Esophagus muscularis mucosa (tissue), 4 donors: ENCODE data around the gene MRM1. TPM values are rescaled to one million over a fixed set of nuclear protein-coding genes. Genes with fewer than 3 reads are reported as not detected.
A peak's percentile ranks its signal among the peaks of the same experiment; 100 is the strongest.

Experiments
- DNase-seq: peaks from one replicate; pipeline ENCODE4 v3.0.0-alpha.2; 2017; ENCODE audit errors: extremely low spot score
- H3K27ac ChIP-seq, 4 donors: fragments of 200-600 bp; sonication (generic); replicated peaks in 1 of 4; 1 replicate in 3 of 4; 2 replicates in 1 of 4; pipeline ENCODE4 v1.5.1; 2016 to 2019; ENCODE audit warnings: mild to moderate bottlenecking in 1 of 4
- H3K27me3 ChIP-seq, 4 donors: fragments of 200-600 bp; sonication (generic); one replicate each; pipeline versions ENCODE4 v1.5.1 to v1.6.0; 2016 to 2019
- H3K36me3 ChIP-seq, 4 donors: fragments of 200-600 bp; sonication (generic); one replicate each; pipeline ENCODE4 v1.5.1; 2016 to 2019
- H3K4me1 ChIP-seq, 4 donors: fragments of 200-600 bp; sonication (generic); one replicate each; pipeline ENCODE4 v1.5.1; 2016 to 2019
- H3K4me3 ChIP-seq, 4 donors: fragments of 200-600 bp; sonication (generic); 1 replicate in 2 of 4; 2 replicates in 2 of 4; pipeline ENCODE4 v1.5.1; 2016 to 2019; ENCODE audit warnings: mild to moderate bottlenecking in 4 of 4, moderate library complexity in 1 of 4
- H3K9me3 ChIP-seq, 4 donors: fragments of 200-600 bp; sonication (generic); 1 replicate in 3 of 4; 2 replicates in 1 of 4; pipeline ENCODE4 v1.5.1; 2016 to 2019
- EP300 ChIP-seq: sonication (generic); formaldehyde crosslinking; IDR thresholded peaks from one replicate; pipeline ENCODE4 v1.6.1; 2017; ENCODE audit warnings: antibody characterized with exemption
- POLR2A ChIP-seq: fragments of 450-650 bp; IDR thresholded peaks from one replicate; pipeline ENCODE4 v1.6.1; 2017; ENCODE audit warnings: antibody characterized with exemption, moderate library complexity, mild to moderate bottlenecking, low read depth
- POLR2AphosphoS5 ChIP-seq, 2 donors: sonication (generic); formaldehyde crosslinking; IDR thresholded peaks; one replicate each; pipeline ENCODE4 v1.6.1; 2017; ENCODE audit warnings: antibody characterized with exemption in 2 of 2
- WGBS: methylation state at CpG from one replicate; pipeline ENCODE4 v1.1.5; 2018; 5-methylcytosine and 5-hydroxymethylcytosine counted together
- intact Hi-C: fragments of 100-400 bp; cut with DNase I; formaldehyde crosslinking; loops from one replicate; pipeline ENCODE4 v1.15.1; 2023
- total RNA-seq, 4 donors: library from RNA; depleted of rRNA; stranded (reverse); fragments of >200 nt; gene quantifications; one replicate each; pipeline versions ENCODE4 v1.1.0 to v1.2.1, GENCODE V29; 2016
- TF ChIP-seq, protein P1 (sequence below), 3 experiments: fragments of 200-600 bp in 2 of 3; fragments of 450-650 bp in 1 of 3; sonication (generic) in 2 of 3; IDR thresholded peaks; one replicate each; pipeline ENCODE4 v1.5.1; 2017 to 2019; ENCODE audit warnings: antibody characterized with exemption in 3 of 3, mild to moderate bottlenecking in 2 of 3, moderate library complexity in 1 of 3

The MRM1 gene
- 10 to 100 TPM in 1 of 4 donors, 1 to 10 TPM in 3; 6.2 to 10.8 (median 8.5) TPM for total RNA-seq

- Histone ChIP-seq H3K4me3 (peak within 1 kb of the TSS; percentile 71 to 95 (median 81)), H3K36me3 (peaks cover 0 to 3% (median 0%) of the 10 kb centered on the region in 4 donors), H3K9me3 (no peaks in the 10 kb centered on the region), H3K27me3 (no peaks in the 10 kb centered on the region), H3K4me1 (peaks cover 21 to 37% (median 31%) of the 10 kb centered on the region in 4 donors), H3K27ac (peak within 1 kb of the TSS; percentile 78 to 87 (median 80))
- intact Hi-C loops = loop anchor here (2.0 kb wide), 1 partner anchor 57 kb away; the partner anchor contains the start of gene GGNBP2
- TF ChIP-seq POLR2AphosphoS5 (IDR thresholded peaks at IDR 0.05) = peak; percentile 87 to 91
- peak; percentile 21 for TF ChIP-seq POLR2A
- TF ChIP-seq, protein P1, sequence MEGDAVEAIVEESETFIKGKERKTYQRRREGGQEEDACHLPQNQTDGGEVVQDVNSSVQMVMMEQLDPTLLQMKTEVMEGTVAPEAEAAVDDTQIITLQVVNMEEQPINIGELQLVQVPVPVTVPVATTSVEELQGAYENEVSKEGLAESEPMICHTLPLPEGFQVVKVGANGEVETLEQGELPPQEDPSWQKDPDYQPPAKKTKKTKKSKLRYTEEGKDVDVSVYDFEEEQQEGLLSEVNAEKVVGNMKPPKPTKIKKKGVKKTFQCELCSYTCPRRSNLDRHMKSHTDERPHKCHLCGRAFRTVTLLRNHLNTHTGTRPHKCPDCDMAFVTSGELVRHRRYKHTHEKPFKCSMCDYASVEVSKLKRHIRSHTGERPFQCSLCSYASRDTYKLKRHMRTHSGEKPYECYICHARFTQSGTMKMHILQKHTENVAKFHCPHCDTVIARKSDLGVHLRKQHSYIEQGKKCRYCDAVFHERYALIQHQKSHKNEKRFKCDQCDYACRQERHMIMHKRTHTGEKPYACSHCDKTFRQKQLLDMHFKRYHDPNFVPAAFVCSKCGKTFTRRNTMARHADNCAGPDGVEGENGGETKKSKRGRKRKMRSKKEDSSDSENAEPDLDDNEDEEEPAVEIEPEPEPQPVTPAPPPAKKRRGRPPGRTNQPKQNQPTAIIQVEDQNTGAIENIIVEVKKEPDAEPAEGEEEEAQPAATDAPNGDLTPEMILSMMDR (IDR thresholded peaks at IDR 0.05) = peak in 2 of 3 experiments; percentile 11 to 44
- TF ChIP-seq EP300 = no peak
- WGBS = 0% methylated on average over 33 of the region's 60 CpGs
- peak; percentile 97 for DNase-seq
These were observed at the start of gene MRM1 for GRCh38 chr17:36601303-36602029. Gene MRM1 (plus strand): TSS chr17:36601583. CDS start chr17:36601811, 228 bp downstream.

GRCh38 chr17:36553459-36553858 is 47.9 kb upstream of the MRM1 start:
- Histone ChIP-seq H3K27me3 (no peaks in the 10 kb centered on the region), H3K27ac (no peak overlapping the region), H3K4me1 (peaks cover 32 to 71% (median 69%) of the 10 kb centered on the region in 4 donors), H3K36me3 (peaks cover 14 to 40% (median 32%) of the 10 kb centered on the region in 4 donors), H3K4me3 (no peak overlapping the region), H3K9me3 (no peaks in the 10 kb centered on the region)
- WGBS = 82% methylated on average over 3 of the region's 3 CpGs
- intact Hi-C loops = no loop called here
- no peak for TF ChIP-seq POLR2AphosphoS5 (IDR thresholded peaks at IDR 0.05)
- TF ChIP-seq, protein P1 (IDR thresholded peaks at IDR 0.05) = no peak
- TF ChIP-seq POLR2A = no peak
- no peak for TF ChIP-seq EP300
- no peak for DNase-seq

- TF ChIP-seq POLR2AphosphoS5 (IDR thresholded peaks at IDR 0.05) (no peak), POLR2A (no peak), EP300 (no peak)
- TF ChIP-seq, protein P1 (IDR thresholded peaks at IDR 0.05) = no peak
- WGBS = 88% methylated on average over 4 of the region's 4 CpGs
- no peak overlapping the region for H3K27ac ChIP-seq
- no peaks in the 10 kb centered on the region for H3K9me3 ChIP-seq
- H3K36me3 ChIP-seq = peaks cover 43 to 94% (median 81%) of the 10 kb centered on the region in 4 donors
- no peak for DNase-seq
- no peaks in the 10 kb centered on the region for H3K27me3 ChIP-seq
- H3K4me3 ChIP-seq = no peak overlapping the region
- intact Hi-C loops = no loop called here
- peaks cover 0 to 5% (median 0%) of the 10 kb centered on the region in 4 donors for H3K4me1 ChIP-seq
These were observed 35.3 kb upstream of the MRM1 start for GRCh38 chr17:36566081-36566480.

- peaks cover 35 to 87% (median 62%) of the 10 kb centered on the region in 4 donors for H3K36me3 ChIP-seq
These were observed 26.4 kb upstream of the MRM1 start for GRCh38 chr17:36575028-36575427.

More at GRCh38 chr17:36575028-36575427, 26.4 kb upstream of the MRM1 start:
- Histone ChIP-seq H3K4me1 (peaks cover 0 to 7% (median 6%) of the 10 kb centered on the region in 4 donors), H3K27me3 (no peaks in the 10 kb centered on the region), H3K27ac (no peak overlapping the region), H3K9me3 (no peaks in the 10 kb centered on the region), H3K4me3 (no peak overlapping the region)
- intact Hi-C loops = no loop called here
- WGBS = 96% methylated on average over 11 of the region's 12 CpGs
- no peak for DNase-seq
- TF ChIP-seq, protein P1 (IDR thresholded peaks at IDR 0.05) = no peak
- TF ChIP-seq EP300 (no peak), POLR2A (no peak), POLR2AphosphoS5 (IDR thresholded peaks at IDR 0.05) (no peak)
